Germinal center (tissue), 1 donor: ENCODE measurements around the gene CDH4.

ENCODE experiments used
- DNase-seq: peaks from one replicate; pipeline ENCODE4 v3.0.0; 2012; ENCODE audit warnings: mixed read lengths, low spot score

The CDH4 gene

GRCh38 chr20:61561111-61561830 is 309.2 kb downstream of the CDH4 start:
- DNase-seq = no peak

- DNase-seq = no peak
Measured at GRCh38 chr20:61562491-61562890, 310.4 kb downstream of the CDH4 start.

GRCh38 chr20:61562897-61563504 is 310.9 kb downstream of the CDH4 start:
- no peak for DNase-seq

- DNase-seq = no peak
Measured at GRCh38 chr20:61564628-61565027, 312.6 kb downstream of the CDH4 start.

GRCh38 chr20:61565791-61566190 is 313.7 kb downstream of the CDH4 start:
- no peak for DNase-seq

GRCh38 chr20:61566691-61567090 is 314.6 kb downstream of the CDH4 start:
- DNase-seq = no peak

GRCh38 chr20:61567204-61567603 is 315.1 kb downstream of the CDH4 start:
- DNase-seq = no peak

- DNase-seq = no peak
Measured at GRCh38 chr20:61569825-61570224, 317.8 kb downstream of the CDH4 start.

- DNase-seq = no peak
Measured at GRCh38 chr20:61570646-61571195, 318.7 kb downstream of the CDH4 start.

- DNase-seq = no peak
Measured at GRCh38 chr20:61571221-61571620, 319.2 kb downstream of the CDH4 start.

- no peak for DNase-seq
Measured at GRCh38 chr20:61571916-61572711, 320.1 kb downstream of the CDH4 start.

GRCh38 chr20:61572789-61573188 is 320.7 kb downstream of the CDH4 start:
- no peak for DNase-seq

GRCh38 chr20:61573415-61574305 is 321.6 kb downstream of the CDH4 start:
- no peak for DNase-seq

- no peak for DNase-seq
Measured at GRCh38 chr20:61575151-61575937, 323.3 kb downstream of the CDH4 start.

GRCh38 chr20:61576372-61576771 is 324.3 kb downstream of the CDH4 start:
- no peak for DNase-seq

GRCh38 chr20:61577065-61577464 is 325.0 kb downstream of the CDH4 start:
- no peak for DNase-seq

GRCh38 chr20:61579908-61580307 is 327.8 kb downstream of the CDH4 start:
- no peak for DNase-seq

GRCh38 chr20:61580958-61581824 is 329.1 kb downstream of the CDH4 start:
- no peak for DNase-seq

- DNase-seq = no peak
Measured at GRCh38 chr20:61581825-61582188, 329.7 kb downstream of the CDH4 start.
